Hematopoietic multipotent progenitor cell treated with erythropoietin and hydrocortisone succinate and interleukin-3 and kit ligand, for 6 days (in vitro differentiated cells): ENCODE data around the gene MBD6.
"Not testable (repeated sequence)": the region's sequence is repeated elsewhere in the genome, so short reads cannot be mapped to it uniquely, and the experiment has no call there.

ENCODE experiments used
- DNase-seq: peaks from one replicate; pipeline ENCODE4 v3.0.0-alpha.2; 2015

Gene MBD6

DNA sequence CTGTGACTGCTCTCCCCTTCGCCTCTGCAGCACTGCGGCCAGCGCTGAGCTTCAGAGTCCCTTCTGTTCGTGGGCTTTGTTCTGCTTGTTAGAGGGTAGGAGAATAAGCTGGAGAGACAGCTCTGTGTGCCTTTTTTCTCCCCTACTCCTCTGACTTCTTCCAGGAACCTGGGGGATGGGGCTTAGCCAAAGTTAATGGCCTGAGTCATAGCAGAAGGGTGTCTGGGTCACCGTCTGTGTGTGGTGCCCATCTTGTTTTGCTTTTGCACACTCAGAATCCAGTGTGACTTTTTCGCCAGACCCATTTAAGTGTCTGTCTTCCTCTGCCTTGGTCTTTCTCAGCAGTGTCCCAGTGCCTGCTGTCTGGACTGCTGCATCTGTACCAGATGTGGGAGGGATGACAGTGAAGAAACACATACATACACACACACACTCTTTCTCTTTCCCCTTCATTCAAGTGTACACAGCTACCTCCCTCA, 30.2 kb downstream of the MBD6 start:
- DNase-seq = no peak

DNA sequence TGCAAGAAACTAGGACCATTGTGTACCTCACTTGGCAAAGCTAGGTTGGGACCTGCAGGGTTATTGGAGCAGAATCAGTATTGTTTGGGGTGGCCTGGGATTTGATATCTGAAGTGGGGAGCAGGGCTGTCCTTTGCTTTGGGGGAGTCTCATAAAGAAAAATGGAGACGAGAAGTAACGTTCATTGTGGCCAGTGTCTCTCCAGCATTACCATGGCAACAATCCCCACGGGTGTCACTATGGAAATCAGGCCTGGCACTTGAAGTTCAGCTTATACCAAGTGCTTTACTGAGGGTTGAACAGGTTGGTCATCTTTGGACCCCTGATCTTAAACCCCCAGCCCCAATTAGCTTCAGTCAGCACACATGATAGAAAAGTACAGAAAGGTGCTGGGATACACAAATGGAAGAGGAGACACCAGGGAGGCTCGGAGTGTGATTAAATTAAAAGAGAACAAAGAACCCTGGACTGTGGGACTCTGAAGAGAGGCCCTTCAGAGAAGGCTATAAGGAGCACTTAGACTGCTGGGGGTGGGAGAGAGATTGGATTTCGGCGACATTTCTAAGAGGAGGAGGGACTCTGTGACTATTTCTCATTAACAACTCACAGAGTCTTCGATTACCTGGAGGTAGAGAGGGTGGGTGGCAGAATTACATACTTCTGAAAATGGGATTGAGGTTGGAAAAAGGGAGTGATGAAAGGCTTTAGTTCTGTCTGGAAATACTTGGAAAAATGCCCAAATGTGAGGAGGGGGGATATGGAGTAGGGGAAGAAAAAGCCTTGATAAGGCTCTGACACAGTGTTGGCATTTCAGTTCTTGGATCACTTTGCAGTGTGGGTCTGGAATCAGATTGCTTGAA, 30.9 kb downstream of the MBD6 start:
- DNase-seq = no peak

DNA sequence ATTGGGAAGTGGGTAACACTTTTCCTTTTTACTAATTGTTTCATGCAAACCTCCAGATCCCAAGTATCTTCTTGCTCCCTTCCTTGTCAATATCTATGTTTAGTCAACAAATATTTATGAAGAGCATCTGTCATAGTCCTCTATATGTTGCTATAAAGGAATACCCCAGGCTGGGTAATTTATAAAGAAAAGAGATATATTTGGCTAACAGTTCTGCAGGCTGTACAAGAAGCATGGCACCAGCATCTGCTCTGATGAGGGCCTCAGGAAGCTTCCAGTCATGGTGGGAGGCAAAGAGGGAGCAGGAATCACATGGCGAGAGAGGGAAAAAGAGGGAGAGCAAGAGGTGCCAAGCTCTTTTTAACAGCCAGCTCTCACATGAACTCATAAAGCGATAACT, 31.8 kb downstream of the MBD6 start:
- DNase-seq = no peak

DNA sequence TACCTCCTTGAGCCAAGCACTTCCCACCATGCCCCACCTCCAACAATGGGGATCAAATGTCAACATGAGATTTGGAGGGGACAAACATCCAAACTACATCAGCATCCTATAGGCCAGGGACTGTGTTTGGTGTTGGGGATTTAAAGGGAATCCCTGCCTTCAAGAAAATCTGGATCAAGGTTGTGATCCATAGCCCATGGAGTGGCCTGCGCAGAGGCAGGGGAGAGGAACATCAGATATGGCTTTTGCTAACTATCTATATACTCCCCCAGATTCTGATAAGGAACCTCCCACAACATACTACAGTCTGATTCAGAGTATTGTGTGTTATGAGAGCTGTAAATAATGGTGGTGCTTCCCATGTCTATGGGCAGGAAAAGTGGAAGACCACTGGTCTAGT, 32.3 kb downstream of the MBD6 start:
- DNase-seq = no peak

DNA sequence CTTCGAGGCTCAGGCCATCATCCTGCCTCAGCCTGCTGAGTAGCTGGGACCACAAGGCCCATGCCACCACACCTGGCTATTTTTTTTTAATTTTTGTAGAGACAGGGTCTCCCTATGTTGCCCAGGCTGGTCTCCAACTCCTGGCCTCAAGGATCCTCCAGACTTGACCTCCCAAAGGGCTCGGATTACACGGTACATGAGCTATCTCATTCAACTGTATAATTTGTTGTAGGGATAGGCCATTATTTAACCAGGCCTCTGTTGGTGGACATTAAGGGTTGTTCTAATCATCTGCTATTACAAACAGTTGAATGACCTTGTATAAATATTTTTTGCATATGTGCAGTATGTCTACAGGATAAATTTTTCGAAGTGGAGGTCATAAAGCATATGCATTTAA, 36.2 kb downstream of the MBD6 start:
- no peak for DNase-seq

DNA sequence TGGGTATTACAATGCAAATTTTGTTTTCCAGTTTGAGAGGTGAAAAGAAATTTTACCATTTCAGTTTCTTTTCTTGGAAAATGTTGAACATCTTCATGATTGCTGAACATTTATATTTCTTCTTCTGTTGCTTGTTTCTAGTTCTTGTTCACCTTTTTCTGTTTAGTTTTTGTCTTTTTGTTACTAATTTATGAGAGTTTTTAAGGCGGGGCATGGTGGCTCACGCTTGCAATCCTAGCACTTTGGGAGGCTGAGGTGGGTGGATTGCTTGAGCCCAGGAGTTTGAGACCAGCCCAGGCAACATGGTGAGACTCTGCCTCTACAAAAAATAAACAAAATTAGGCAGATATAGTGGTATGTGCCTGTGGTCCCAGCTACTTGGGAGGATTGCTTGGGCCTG, 37.9 kb downstream of the MBD6 start:
- DNase-seq = no peak

DNA sequence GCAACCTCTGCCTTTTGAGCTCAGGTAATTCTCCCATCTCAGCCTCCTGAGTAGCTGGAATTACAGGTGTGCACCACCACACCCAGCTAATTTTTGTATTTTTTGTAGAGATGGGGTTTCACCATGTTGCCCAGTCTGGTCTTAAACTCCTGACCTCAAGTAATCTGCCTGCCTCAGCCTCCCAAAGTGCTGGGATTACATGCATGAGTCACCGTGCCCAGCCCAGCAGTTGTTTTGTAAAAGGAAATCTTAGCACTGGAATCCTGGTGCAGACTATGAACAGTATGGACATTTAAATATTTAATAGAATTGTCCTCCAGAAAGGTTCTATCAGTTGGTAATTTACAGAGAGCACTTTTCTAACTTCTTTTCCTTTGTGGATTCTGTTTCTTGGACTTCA, 38.5 kb downstream of the MBD6 start:
- DNase-seq = not testable (repeated sequence)

DNA sequence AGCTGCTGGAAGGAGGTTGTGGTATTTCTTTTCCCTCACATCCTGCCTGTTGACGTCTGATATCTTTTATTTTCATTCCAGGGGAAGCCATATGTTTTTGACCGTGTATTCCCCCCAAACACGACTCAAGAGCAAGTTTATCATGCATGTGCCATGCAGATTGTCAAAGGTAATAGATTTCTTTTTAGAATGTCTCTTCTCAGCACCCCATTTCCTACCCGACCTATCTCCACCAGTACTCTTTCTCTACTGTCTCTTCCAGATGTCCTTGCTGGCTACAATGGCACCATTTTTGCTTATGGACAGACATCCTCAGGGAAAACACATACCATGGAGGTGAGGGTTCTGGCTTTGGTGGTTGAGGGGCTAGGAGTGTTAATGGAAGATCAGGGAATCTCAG, 40.7 kb downstream of the MBD6 start:
- DNase-seq = no peak

DNA sequence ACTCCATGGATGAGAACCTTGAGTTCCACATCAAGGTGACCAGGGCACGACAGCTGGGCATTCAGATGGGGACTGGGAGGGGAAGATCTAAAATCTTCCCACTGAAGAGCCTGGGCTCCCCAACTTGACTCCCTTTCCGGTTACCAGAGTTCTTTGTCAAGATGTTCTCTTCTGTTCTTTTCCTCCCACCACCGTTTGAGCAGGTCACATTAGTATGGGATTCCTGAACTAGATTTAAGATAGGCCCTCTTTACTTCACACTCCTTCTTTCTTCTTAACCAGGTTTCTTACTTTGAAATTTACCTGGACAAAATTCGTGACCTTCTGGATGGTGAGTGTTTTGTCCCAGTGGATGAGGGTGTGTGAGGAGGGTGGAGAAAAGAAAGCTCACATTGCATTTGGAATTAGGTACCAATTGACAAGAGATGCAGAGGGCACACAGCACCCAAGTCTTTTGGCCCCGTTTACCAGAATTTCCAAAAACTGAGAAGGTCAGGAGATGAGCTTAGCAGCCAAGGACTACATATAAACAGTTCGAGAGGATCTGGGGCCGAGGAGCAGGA, 41.6 kb downstream of the MBD6 start:
- no peak for DNase-seq

DNA sequence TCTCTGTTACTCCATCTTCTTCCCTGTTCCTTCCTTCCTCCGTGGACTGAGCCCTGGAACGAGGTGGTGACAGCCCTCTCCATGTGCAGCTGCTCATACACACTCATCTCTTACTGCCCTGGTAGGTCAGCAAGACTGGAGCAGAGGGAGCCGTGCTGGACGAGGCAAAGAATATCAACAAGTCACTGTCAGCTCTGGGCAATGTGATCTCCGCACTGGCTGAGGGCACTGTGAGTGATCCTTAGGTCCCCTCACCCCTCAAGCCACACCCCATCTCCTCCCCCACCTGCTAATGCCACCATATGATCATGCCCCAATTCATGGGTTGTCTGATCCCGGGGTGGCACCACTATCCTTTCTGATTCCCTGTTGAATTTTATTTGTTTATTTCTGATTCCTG, 46.2 kb downstream of the MBD6 start:
- DNase-seq = no peak

DNA sequence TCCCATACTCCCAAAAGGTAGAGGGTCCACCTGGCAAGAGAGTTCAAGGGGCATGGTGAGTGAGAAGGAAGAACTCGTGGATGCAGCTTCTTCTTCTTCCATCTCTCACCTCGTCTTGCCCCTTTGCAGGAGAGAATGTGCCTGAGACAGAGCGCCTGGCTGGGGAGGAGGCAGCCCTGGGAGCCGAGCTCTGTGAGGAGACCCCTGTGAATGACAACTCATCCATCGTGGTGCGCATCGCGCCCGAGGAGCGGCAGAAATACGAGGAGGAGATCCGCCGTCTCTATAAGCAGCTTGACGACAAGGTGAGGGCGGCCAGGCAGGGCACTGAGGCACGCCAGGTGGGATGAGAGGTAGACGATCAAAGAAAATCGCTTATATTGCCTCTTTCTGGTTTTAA, 47.2 kb downstream of the MBD6 start:
- DNase-seq = no peak

DNA sequence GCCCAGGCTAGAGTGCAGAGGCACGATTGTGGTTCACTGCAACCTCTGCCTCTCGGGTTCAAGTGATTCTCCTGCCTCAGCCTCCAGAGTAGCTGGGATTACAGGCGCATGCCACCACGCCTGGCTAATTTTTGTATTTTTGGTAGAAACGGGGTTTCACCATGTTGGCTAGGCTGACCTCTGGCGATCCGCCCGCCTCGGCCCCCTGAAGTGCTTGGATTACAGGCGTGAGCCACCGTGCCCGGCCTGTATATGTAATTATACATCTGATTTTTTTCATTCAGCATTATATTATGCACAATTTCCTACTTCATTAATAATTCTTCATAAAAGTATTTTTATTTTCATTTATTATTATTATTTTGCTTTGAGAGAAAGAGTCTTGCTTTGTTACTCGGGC, 47.8 kb downstream of the MBD6 start:
- not testable (repeated sequence) for DNase-seq

DNA sequence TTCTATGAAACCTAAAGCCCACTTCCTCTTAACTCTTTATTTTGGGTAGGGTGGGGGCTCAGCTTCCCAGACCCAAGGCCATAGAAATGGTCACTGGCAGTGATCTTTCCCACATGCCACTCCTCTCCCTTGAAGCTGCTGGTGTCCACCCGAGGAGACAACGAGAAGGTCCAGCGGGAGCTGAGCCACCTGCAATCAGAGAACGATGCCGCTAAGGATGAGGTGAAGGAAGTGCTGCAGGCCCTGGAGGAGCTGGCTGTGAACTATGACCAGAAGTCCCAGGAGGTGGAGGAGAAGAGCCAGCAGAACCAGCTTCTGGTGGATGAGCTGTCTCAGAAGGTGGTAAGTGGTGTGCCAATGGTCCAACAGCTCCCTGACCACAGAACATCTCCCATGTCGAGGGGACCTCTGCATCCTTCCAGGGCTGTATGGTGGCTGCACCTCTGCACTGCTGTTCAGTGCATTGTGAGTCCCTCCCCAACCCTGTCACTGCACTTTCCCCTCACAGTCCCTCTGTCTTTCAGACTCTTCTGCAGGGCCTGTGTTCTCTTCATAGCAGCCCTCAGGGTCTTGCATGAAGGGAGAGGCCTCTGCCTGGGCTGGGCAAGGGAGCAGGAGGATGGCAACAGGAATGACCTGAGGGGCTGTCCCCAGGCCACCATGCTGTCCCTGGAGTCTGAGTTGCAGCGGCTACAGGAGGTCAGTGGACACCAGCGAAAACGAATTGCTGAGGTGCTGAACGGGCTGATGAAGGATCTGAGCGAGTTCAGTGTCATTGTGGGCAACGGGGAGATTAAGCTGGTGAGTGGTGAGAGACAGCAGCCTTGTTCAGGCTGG, 49.5 kb downstream of the MBD6 start:
- DNase-seq = no peak

DNA sequence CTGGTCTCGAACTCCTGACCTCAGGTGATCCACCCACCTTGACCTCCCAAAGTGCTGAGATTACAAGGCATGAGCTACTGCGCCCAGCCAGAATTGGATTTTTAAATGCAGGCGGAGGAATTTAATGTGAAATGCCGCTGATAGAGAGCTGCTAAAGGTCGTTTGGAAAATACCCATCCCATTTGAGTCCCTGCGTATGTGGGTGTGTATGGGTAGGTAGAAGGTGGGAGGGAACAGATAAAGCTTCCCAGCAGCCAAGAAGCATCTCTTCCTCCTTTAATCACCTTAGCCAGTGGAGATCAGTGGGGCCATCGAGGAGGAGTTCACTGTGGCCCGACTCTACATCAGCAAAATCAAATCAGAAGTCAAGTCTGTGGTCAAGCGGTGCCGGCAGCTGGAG, 52.2 kb downstream of the MBD6 start:
- DNase-seq = no peak

DNA sequence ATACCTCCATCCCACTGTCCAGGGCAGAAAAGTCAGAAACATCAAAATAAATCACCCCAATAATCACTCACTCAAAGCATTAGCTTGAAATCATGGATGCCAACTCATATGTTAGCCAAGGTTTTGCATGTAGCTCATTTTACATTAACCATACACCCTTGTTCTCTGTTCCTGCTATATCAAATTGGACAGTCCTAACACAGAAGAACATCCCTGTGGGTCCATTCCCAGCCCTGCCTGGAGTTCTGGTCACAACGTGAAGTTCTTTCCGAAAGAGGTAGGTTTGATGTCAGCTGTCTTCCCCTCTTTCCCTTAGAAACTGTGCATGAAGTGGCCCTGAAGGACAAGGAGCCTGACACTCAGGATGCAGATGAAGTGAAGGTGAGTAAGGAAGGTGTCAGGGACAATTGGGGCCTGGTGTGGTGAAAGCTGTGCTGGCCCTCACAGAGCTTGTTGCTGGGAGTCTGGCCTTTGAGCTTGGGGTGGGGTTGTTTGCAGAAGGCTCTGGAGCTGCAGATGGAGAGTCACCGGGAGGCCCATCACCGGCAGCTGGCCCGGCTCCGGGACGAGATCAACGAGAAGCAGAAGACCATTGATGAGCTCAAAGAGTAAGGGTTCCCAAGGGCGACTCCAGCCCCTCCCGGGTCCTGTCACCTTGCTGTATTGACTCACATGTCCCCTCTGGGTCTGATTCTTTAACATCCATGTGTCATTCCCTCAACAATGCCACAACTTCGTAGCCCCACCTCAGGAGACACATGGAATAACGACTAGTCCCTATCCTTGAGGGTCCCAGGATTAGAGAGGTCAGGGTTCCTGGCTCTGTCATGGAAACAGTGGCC, 53.4 kb downstream of the MBD6 start:
- no peak for DNase-seq

DNA sequence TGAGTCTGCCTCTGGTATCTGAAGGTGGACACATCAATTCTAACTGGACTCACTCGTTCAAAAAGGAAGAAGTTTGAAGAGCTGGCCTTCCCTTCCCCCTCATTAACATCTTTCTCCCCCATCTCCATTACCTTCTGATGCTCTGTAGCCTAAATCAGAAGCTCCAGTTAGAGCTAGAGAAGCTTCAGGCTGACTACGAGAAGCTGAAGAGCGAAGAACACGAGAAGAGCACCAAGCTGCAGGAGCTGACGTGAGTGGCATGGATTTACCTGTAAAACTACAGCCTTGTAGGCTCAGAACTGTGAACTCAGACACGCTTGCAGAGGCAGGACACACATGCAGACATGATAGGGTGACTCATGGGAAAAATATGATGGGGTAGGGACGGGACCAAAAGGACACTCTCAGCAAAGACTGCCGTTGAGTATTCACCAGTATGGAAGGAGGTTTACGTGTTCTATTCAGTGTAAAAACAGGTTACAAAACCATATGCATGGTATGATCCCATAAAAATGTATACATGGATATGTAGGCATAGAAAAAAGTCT, 54.1 kb downstream of the MBD6 start:
- no peak for DNase-seq

DNA sequence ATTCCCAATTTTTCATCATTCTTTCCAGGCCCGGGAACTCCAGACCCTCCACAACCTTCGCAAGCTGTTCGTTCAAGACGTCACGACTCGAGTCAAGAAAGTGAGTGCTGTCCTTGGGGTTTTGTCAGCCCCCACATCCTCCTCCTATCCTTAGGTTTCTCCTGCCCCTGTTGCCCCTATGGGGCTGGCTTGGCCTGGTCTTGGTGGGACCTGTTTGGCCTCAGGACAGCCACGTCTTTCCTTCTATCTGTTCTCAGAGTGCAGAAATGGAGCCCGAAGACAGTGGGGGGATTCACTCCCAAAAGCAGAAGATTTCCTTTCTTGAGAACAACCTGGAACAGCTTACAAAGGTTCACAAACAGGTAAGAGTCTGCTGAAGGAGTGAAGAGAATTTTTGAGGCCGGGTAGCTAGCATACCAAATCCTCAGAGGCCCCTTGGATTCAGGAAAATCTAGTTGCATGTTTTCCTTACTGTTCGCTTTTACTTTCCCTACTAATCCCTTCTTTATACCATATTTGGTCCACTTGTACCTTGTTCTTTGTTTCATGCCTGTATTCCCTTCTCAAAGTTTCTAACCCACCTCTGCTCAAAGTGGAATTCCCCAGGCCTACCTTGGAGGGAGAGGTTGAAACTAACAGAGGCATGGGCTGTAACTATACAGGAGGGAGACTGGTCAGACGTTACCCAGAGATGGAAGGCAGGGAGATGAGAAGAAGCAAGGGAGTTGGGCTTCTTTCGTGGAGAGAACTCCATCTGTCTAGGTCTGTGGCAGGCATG, 55.5 kb downstream of the MBD6 start:
- DNase-seq = no peak

DNA sequence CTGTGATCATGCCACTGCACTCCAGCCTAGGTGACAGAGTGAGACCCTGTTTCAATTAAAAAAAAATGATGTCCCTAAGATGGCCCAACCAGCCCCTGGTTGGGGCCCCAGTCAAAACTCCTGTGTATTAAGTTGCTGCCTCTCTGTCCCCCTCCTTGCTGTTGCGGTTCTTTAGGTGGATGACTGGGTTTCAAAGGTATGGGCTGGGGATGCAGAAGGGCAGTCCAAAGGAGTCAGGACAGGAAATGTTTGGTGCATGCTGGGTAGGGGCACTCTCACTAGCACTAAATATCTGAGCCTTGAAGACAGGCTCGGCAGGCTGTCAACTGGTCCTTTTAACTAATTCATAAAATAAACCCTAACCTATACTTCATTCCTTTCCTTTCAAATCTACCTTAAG, 56.4 kb downstream of the MBD6 start:
- no peak for DNase-seq
